ENCODE results near the gene DNM3.

The DNM3 gene

DNA sequence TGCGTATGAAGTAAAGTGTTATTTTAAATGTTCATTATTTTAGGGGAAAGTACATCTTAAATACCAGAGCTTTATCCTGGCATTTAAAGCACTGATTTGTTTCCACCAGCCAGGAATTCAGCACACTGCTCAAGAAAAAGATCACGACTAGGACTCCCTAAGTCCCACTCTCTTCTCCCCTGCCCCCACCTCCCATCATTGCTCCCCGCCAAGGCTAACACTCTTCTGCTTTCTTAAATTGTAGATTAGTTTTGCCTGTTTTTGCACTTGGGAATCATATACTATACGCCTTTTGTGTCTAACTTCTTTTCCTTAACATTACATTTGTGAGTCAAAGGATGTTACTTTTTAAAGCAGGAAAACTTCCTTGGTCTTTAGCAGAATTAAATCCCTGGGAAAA lies 541.7 kb downstream of the DNM3 start:
- no peak for DNase-seq

DNA sequence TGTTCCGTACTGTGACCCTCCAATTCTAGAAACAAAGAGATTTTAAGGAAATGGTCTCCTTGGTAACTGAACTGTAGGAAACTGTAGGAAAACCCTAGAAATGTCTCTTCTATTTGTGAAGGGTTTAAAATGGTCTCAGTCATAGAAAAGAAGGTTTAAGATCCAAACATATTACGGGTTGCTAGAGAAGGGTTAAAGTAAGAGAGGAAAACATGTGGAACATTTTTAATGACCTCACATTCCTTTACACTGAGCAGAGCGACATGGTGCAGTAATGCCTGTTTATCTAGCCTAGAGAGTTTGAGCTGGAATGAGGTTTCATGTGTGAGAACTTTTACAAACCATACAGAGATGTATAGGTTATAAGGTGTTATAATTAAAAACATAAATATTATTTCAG lies 542.2 kb downstream of the DNM3 start:
- DNase-seq = no peak

DNA sequence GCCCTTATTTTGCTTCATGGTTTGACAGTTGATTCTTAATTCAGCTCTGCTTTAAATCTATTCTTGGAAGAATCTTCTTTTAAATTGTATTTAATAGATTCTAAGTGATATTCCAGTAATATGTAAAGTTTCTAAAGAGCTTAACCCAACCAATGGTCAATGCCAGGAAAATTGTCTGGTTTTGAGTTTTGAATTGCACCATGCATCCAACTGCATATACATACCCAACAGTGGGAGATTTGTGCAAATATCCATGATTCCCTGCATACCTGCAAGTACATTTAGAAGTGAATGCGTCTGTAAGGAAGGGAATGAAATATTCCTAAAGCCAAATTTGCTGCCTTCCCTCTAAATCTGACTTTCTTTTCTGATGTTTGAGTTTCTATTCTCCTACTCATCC lies 543.4 kb downstream of the DNM3 start:
- DNase-seq = no peak

DNA sequence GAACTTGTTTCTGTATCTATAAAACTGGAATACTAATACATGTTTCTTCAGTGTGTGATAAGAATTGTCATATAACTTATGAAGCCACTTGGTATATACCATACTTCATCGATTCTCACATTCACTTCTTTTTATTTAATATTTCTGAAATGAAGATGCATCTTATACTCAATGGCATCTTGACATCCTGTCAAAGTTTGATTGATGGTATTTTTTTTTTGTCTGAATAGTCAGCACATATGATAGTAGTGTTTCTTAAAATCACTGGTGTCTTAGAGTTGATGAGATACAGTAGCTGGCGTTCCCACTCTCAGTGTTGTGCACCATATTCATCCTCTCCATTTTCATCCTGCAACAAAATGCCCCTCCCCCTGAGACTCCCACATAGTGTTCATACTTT lies 544.7 kb downstream of the DNM3 start:
- DNase-seq = no peak

DNA sequence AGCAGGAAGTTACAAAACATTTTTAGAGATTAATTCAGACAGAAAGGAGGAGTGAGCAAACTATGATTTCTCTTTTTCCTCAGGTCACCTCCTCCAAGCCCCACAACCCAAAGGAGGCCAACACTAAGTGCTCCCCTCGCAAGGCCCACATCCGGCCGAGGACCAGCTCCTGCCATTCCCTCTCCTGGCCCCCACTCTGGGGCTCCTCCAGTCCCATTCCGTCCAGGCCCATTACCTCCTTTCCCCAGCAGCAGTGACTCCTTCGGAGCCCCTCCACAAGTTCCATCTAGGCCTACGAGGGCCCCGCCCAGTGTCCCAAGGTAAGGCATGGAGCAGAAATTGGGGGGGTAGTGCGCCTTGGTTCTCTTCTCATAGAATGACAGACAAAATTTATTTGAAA lies 547.2 kb downstream of the DNM3 start:
- DNase-seq = no peak

DNA sequence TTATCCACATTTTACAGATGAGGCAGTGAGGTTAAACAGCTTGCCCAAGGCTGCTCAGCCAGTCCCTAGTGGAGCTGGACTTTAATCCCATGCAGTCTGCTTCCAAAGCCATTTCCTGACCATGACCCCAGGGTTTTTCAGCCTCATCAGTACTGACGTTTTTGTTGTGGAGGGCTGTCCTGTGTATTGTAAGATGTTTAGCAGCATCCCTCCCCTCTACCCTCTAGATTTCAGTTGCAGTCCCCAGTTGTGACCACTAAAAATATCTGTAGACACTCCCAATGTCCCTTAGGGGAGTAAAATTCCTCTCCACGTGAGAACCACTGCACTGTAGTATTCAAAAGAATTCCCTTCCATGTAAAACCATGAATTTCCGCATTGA lies 549.0 kb downstream of the DNM3 start:
- no peak for DNase-seq

DNA sequence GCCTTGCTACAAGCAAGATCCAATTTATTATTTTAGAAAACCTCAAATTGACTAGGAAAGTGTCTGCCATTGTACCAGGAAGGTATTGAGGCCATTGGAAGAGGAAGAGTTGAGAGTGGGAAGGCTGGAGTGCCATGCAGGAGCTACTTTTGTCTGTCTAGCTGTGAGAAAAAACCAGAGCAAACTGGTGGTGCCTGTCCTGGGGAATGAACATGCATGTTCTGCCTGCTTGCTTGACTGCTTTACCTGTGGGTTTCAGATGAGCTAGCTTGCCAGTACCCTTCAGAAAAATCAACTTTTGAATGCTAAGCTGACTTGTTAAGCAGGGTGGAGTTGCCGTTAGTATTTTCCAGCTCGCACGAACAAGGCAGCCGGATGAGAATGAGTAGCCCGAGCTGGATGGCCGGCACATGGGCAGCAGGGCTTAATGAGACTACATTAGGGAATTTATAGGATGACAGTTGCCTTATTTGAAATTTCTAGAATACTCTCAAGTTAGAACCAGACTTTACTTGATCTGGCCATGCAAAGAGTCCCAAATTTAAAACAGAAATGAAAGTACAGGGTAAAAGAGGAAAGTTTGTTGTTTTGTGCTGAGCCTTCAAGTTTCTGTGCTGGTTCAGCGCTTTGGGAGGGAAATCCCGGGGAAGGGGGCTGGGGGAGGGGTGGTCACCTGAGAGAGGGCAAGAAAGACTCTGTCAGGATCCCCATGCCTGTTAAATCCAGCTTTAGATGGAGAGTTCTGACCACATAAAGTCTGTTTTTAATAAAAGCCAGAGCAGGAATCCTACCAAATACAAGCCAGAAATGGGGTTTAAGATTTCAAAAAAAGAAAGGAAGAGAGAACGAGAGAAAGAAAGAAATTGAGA lies 549.6 kb downstream of the DNM3 start:
- no peak for DNase-seq

DNA sequence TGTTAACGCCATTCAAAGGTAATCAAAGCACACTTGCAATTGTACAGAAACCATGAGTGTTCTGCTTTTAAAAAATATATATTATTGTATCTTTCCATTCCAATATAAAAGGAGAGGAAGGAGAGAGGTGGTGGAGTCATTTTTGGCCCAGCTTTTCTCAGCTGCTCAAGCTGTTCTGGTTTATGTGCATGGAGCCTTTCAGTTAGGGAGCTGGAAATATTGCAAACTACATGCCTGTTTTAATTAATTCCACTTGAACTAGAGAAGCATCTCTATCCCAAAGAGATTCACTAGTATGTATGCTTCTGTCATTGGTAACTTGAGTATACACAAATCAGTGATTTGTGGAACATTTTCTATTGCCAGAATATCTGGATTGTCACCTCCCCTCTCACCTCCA lies 550.7 kb downstream of the DNM3 start:
- no peak for DNase-seq

DNA sequence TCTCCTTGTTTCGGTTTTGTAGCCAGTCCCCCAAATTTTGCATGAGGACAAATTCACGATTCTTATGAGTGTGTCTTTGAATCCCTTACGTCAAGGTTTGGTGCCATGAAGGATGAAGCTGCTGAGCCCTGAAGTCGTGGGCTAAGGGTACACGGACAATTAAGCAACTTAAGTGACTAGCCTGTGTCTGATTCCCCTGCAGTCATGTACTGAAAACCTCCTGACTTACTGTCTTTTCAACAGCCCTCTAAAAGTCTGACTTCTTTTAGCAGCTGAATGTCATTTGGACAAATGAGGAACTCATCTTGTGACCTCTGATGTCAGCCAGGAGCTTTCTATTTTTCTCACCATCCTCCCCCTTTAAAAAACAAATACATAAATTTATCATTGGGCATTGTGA lies 552.1 kb downstream of the DNM3 start:
- DNase-seq = no peak

DNA sequence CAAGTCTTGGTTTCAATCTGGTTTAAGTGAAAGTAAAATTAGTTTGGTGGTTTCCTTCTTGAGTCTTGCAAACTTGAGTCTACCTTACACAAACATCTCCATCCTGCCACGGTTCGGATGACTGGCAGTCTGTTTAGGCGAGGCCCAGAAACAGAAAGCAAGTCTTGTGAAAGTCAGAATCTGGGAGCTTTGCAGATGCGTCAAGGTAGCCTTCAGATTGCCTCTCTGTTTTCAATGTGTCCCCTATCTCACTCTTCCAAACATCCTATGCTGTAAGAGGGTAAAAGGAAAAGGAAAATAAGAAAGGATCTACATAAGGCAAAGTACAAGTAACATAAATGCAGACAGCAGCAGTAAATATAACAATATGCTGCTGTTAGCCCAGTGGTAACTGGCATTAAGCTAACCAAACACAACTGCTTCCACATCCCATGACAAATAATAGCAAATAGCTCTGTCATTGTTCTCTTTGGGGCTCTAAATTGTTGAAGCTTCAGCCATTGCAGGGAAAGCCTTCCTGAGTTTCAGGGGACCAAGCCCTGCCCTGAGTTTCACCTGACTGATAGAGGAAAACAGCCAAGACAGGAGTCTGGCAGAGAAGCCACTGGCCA lies 552.9 kb downstream of the DNM3 start:
- peak; percentile 48 for DNase-seq

DNA sequence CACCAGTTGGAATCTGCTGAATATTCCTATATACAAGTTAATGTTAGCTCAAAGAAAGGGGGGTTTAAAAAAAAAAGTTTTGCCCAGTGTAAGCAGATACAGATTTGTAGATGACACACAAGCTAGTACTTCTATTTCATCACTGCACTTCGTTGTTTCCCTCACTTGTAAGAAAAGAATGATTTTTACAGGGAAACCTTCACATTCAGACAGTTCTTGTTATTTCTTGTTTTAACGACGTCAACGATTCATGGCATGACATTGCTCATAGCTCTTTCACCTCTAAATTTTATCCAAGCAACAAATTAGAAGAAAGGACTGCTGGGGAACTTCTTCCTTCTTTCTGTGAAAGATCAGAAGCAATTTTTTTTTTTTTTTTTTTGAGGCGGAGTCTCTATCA lies 553.5 kb downstream of the DNM3 start:
- DNase-seq = no peak

DNA sequence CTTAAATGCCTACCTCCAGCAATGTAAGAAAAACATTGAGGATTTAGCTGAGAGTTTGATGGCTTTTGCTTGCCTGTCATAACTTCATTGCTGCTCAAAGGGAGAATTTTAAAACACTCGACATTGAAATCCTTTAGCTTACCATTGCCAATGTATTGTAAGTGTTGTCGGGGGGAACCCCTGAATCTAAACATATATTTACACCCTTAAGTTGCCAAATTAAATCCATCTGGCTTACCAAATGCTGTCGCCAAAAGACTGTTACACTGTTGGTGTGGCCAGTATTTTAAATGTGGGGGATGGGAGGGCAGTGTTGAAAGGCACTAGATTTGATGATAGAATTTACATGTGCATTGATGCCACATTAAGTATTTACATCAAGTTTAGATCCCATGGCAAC lies 554.3 kb downstream of the DNM3 start:
- DNase-seq = no peak

DNA sequence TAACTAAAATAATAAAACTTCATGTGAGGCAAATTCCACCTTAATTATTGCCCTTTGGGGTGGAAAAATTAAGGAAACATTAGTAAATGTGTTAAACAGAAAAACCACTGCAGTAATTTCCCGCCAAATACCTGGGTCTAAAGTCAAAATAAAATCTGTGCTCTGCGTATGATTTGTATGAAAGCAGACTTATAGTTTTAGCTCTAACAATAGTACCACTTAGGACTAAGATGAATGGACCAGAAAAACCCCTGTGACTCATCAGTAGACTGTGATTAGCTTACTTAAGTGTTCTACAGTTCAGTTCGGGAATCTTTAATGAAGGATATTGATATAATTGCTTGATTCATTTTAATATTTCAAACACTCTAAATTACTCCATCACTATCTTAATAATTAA lies 555.9 kb downstream of the DNM3 start:
- DNase-seq = no peak

DNA sequence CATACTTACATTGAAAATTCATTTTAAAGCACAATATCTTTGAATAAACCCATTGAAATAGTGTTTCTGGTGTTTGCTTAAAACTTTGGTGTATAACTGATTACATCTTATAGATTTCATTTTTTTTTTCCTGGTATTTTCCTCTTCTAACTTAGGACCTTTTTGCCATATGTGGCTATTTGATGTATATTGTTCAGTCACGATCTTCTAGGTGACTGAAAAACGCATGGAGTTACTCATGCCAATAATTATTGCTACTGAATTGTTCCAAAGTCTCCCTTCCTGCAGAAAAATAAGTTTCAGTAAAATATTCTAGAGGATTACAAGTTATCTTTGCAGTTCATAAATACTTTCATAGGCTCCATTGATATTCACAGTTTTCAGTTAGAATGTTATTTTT lies 556.3 kb downstream of the DNM3 start:
- no peak for DNase-seq

DNA sequence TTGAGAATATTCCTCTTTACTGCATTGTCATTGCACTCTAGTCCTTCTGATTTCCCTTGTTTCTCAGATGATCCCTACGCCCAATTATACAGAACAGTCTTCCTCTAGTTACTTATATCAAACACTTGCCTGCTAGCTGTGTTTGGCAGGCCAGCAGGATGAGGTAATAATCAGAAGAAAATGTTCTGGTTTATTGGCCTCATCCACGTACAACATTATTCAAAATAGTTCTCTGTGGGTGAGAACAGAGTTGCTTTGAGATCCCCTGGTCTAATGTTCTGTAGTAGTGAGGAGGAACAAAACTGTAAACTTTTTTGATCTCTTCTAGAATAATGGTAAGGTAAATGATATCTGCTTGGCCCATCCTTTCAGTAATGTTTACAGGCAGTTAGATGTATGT lies 556.9 kb downstream of the DNM3 start:
- DNase-seq = no peak

DNA sequence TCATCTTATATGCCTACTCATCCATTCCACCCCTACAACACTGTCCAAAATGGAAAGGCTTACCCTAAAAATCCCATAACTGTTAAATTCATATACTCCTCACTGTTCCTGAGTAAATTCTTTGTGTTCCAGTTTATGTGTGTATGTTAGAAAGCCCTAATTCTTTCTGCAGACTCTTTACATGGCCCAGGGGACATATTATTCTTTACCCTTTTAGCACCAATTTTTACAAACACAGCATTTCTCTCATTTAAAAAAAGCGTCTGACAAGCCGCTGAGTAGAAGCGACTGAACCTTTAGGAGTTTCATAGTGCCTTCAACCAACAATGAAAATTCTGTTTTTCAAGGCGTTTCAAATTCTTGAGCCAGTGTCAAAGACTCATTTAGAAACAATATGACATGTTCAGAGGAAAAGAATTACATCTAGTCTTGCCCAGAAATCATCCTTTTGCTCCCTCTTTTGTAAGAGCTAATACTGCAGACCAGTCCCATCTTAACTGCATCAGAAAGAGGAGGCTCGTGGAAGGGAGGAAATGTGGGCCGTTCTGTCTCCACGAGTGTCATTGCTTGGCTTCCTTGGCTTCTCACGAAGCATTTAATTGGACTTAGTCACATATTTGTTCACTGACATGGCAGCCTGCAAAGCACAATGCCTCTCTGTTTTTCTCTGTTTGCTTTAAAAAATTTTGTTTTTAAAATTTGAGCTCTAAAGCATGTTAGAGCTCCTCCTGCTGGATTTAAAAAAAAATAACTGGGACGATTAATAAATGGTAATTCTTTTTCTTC lies 557.9 kb downstream of the DNM3 start:
- no peak for DNase-seq

DNA sequence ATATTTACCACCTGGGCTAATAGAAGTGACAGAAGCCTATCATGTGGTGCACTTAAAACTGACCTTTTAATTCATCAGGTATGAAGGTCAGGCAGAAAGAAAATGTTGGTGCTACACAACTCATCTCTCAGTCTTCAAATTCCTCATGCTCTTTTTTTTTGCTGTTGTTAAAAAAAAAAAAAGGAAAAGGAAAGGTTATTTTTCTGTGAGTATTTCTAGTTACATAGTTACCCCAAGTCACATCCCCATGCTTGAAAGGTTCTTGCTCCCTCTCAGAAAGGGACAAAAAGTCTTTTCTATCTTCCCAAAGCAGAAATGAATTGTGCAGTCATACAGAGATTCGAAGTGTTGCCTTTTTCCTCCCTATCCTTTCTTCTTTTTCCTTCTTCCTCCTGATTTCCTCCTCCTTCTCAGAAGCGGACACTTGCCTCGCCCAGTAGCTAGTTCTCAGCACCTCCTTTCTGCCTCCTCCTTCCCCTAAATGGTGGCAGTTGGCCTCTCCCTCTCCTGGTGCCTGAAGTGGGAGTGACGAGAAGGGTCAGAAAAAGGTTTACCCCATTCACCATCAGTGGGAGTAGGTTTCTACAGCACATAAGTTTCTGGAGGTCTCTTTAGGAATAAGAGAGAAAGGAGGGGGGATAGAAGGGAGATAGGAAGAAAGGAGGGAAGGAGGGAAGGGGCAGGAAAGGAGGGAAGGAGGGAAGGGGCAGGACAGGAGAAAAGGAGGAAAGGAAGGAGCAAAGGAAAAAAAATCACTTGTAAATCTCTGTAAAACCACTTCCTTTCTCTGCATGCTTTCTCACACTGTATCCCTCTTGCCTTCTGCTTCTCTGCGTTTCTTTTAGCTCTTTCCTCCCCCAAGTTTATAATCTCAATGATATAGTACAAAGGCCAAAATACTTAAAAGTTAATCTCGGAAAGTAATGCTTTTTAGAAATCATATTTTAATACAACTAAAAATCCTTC lies 558.7 kb downstream of the DNM3 start:
- DNase-seq = no peak

DNA sequence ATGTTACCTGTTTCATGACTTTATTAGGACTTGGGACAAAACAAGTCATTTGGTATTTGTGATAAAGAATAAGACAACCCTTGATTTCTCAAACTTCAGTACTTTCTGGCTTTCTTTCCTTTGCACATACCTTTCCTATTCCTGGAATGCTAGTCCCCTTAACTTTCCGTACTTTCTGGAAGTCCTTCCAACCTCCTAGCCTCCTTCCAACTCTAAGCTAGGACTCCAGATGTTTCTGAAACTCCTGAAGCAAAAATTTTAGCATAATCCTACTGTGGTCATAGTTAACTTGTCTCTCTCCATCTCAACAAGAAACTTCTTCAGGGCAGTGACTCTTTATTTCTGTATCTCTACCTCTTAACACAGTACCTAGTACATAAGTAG lies 559.4 kb downstream of the DNM3 start:
- DNase-seq = no peak

DNA sequence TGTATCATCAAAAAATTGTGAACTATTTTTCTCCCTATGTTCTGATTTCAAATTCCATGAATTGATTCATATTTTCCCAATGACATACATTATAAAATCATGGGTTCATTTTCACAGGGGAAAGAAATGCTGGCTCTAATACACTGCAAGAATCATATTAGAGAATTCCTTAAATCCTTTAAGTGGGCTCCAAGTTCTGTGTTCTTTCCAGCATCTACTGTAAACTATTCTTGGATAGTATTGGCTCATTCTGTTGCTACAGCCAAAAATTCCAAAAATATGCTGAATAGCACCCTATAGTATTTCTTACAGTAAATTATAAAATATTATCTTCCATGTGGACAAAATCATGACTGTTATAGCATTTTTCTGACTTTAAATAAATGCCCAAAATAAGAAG lies 560.2 kb downstream of the DNM3 start:
- DNase-seq = no peak

DNA sequence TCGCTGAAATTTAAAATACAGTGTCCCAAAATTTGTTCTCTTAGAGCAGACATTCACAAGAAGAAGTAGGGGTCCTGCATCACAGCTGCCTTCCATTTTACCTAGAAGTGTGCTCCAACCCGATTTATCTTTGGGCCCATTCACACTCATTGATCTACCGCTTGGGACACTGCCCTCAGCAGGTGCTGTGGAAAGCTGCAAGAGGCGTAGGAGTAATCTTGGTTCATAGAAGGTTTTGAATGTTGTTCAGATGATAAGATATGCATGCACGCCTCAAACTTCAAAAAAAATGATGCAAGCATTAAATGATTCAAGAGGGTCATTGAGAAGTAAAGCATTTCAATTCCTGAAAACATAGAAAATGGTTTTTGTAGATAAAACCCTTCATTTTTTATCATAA lies 560.6 kb downstream of the DNM3 start:
- no peak for DNase-seq

DNA sequence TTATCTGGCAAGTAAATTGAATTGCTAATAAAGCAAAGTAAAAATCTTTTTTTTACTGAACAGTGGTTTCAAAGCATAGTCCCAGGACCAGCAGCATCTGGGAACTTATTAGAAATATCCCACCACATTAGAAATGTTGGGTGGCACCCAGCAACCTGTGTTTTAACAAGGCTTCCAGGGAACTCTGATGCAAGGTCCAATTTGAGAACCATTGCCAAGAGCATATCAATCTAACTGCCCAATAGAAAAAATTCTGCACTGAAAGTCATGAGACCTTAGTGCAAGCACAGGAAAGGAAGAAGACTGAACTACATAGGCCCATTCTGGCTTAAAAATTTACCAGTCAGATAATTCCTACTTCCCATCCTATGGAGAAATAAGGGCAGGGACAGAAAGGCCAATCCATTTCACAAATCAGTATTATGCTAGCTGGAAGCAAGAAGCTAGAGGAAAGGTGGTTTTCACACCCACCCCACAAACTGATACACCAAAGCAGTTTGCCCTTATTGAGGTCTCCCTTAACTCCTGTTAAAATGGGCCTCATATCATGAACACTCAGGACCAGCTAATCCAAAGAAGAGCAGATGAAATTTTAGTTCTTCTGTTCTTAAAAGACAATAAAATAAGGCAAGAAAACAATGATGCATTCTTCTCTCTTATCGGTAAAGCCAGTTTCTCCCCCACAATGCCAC lies 561.7 kb downstream of the DNM3 start:
- DNase-seq = no peak

DNA sequence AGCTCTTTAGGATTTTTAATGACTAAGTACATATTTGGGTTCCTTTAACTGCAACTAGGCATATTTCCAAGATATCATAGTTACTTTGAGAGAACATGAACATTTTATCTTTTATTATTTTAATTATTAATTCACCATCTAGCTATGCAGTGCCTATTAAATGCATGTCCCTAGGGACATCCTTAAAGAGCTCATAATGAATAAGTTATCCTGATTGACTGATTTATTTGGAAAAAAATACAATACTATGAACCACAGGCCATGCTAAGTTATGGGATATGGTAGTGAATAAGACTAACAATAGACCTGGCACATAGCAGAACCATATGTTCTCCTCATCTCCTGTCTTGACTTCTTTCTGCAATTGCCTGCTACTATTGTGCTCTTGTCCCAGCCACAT lies 562.8 kb downstream of the DNM3 start:
- DNase-seq = no peak
